ENCODE measurements around the gene DMWD.
"Not testable (repeated sequence)": the region's sequence is repeated elsewhere in the genome, so short reads cannot be mapped to it uniquely, and the experiment has no call there.

Gene DMWD

GRCh38 chr19:45816236-45817009 lies 23.8 kb upstream of the DMWD start:
- DNase-seq (ENCODE audit: low read depth): no peak

- DNase-seq (ENCODE audit: low read depth): no peak
Measured at GRCh38 chr19:45815481-45816216, 23.0 kb upstream of the DMWD start.

DNA sequence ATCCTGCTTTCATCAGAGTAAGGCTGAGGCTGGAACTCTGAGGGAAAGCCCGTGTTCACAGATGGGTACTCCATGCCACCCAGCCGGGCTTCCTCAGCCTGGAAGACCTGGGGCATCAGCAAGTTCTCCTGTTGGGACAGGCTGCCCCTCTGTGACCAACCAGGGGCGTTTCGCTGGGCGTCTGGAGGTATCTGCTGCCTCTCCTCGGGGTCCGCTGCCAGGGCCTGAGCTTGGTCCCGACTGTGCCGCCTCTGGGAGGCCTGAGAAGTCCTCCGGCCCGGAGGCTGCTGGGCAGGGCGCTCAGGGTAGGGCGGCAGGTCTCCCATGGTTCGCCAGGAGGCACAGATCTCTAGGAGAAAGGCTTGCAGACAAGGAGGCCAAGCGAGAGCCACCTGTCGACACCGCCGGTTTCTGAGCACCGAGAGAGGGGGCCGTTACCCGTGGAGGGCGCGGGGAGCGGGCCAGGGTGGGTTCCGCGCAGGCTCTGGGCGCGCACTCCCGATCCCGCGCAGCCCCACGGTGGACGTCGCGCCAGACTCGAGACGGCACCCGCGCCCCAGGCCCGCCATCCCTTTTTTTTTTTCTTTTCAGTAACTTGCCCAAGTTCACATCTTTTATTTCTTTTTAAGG lies 22.3 kb upstream of the DMWD start, which contains the start of gene RSPH6A:
Gene RSPH6A, minus strand, starts transcription at position 458 of the 630 bp plus-strand sequence. Its CDS starts 132 bp downstream, at position 326.
- no peak for DNase-seq (ENCODE audit: low read depth)

DNA sequence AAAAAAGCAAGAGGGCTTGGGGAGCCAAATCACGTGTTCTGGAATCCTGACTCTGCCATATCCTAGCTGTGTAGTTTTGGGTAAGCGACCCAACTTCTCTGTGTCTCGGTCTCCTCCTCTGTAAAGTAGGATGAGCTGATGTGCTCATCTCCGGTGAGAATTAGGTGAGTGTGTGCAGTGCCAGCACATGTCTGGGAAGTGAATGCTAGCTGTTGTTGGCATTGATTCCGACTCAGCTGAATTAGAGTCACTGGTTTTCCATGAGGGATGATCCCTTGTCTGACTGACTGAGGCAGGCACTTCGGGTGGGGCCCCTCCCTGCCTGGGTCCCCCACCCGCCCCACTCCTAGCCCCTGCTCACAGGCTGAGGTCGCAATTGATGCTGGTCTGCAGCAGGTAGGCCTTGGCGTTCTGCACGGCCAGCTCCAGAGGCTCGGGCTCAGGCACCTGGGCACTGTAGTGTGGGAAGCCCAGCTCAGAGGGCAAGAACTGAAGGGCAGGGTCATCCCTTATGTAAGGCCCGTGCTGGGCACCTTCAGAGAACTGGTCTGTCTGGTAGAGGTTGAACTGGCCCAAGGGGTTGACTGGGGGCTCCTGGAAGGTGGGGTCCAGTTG lies 21.6 kb upstream of the DMWD start:
- DNase-seq (ENCODE audit: low read depth): no peak

GRCh38 chr19:45812297-45812696 lies 19.7 kb upstream of the DMWD start:
- DNase-seq (ENCODE audit: low read depth): no peak

- no peak for DNase-seq (ENCODE audit: low read depth)
Measured at GRCh38 chr19:45809643-45810159, 17.1 kb upstream of the DMWD start.

DNA sequence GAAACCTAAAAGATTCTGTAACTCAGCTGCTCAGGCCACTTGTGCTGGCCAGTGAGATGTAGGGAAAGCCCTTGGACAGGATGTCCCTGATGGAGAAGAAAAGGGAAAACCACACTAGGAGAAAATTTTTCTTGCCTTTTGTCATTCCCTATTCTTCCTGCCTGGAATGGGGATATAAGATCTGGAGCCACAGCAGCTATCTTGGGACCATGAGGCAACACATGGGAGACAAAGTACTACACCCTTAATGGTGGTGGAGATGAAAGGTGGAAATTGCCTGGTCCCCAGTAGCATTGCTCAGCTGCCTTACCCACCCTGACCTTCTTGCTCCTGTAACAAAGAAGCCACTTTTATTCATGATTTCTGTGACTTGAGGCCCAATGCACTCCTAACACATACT lies 13.1 kb upstream of the DMWD start:
- no peak for DNase-seq (ENCODE audit: low read depth)

- DNase-seq (ENCODE audit: low read depth): no peak
Measured at GRCh38 chr19:45804959-45805230, 12.2 kb upstream of the DMWD start.

DNA sequence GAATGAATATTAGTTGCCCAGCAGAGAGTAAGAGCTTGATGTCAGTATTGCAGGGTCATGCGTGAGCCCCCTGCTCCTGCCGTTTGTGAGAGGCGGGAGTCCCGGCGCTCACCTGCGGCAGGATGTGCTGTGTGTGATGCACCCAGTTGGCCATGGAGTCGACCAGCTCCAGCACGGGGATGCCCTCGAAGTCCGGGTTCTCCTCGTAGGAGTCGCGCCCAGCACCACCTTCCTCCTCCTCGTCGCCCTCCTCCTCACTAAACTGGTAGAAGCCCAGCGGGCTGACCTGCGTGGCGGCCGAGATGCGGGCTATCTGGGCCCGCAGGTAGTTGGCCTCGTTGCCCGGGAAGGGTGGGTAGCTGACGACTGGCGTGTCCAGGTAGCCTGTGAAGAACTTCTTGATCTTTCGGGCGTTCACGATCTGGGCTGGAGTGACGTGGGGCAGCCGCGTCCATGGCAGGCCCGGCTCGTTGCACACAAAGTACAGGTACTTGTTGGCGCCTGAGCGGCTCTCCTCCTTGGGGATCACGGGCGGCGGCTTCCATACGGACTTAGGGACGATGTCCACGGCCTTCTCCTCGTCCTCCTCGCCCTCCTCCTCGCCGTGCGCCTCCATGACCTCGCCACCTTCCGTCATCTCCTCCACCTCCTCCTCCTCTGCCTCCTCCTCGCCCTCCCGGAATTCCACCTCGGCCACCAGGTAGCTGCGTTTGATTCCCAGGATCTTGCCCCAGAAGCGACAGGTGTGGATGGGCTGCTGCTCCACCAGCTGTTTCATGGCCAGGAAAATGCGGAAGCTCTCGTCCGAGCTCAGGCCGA lies 11.7 kb upstream of the DMWD start:
- DNase-seq (ENCODE audit: low read depth): no peak

GRCh38 chr19:45801603-45802175 lies 9.0 kb upstream of the DMWD start:
- DNase-seq (ENCODE audit: low read depth): no peak

GRCh38 chr19:45800070-45800553 lies 7.5 kb upstream of the DMWD start:
- no peak for DNase-seq (ENCODE audit: low read depth)

GRCh38 chr19:45799541-45799940 lies 6.9 kb upstream of the DMWD start:
- not testable (repeated sequence) for DNase-seq (ENCODE audit: low read depth)

DNA sequence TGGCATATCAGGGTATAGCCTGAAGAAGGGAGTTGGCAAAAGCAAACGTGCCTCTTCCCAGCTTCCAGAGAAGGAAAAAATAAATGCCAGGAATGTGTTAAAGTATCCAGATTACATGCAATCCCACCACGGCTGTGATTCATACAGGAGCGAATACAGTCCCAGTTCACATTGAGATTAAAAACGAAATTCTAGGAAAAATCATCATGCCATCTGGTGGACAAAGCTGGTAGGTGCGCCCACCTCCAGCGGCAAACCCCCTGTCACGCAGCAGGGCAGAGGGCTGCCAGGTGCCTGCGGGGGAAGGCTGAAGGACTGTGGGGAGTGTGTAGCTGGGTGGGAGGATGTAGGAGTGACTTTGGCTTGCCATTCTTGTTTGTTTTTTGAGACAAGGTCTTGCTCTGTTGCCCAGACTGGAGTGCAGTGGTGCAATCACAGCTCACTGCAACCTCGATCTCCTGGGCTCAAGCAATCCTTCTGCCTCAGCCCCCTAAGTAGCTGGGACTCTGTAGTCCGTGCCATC lies 6.4 kb upstream of the DMWD start:
- DNase-seq (ENCODE audit: low read depth): no peak

- no peak for DNase-seq (ENCODE audit: low read depth)
Measured at GRCh38 chr19:45794627-45795026, 2.0 kb upstream of the DMWD start.

GRCh38 chr19:45793876-45794275 lies 1.2 kb upstream of the DMWD start:
- DNase-seq (ENCODE audit: low read depth): no peak

GRCh38 chr19:45793178-45793564 lies 526 bp upstream of the DMWD start:
- DNase-seq (ENCODE audit: low read depth): no peak

DNA sequence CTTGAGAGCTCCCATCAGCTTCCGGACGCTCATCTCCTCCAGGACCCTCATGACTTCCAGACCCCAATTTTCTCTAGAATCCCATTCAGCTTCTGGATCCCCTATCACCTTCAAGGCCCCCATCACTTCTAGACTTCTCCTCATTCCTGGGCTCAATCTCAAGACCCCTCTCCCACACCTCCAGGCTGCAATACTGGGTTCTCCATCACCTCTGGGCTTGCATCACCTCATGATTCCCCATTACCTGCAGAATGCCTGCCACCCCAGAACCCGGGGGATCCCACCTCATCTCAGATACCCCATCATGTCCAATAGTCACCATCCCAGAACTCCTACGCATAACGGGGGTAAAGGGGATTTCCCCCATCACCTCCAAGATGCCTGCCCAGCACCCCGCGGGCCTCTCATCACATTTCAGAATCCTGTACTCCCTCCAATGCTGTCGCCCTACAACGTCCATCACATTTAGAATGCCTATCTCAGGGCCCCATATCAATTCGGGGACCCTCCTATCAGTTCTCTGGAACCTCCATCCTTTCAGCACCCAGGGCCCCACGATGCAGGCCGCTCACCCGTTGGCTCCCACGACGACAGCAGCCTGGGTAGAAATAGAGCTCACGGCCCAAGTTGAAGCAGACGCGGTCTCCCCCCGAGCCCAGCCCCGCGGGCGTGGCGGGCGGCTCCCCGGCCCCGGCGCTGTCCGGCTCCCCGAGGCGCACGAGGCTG lies 738 bp downstream of the DMWD start:
- no peak for DNase-seq (ENCODE audit: low read depth)

DNA sequence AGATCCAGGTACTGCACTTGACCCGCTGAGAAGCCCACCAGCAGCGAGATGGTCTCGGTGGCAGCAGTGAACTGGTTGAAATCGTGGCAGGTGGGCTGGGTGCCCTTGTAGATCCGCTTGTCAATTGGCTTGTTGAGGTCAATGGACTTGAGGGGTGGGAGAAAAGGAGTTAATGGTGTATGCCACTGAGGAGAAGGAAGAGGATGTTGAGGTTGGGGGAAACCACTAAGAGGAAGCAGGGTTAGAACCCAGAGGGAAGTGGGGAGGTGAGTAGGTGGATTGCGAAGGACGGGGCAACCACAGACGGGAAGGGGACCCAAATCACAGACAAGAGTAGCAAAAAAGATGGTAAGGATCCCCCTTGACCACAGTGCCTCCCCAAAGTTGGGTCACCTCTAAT lies 1.7 kb downstream of the DMWD start:
- DNase-seq (ENCODE audit: low read depth): peak; percentile 79

GRCh38 chr19:45789035-45789786 lies 3.4 kb downstream of the DMWD start:
- DNase-seq (ENCODE audit: low read depth): no peak

DNA sequence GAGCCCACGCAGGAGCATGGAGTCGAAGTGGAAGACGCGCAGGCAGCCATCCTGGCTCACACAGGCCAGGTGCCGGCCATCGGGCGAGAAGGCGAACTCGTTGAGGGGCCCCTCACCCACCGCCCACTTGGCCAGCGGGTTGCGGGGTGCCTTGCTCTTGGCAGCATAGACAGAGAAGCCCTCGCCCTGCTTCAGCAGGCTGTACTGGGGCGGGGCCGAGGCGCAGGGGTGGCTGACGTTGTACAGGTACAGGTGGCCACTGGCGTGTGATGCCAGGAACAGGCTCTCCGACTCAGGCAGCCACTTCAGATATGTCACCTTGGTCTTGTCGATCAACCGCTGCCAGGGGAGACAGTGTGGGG lies 6.1 kb downstream of the DMWD start:
- no peak for DNase-seq (ENCODE audit: low read depth)

Data from CMK (cell line).